AG09309 (cell line): ENCODE results near the gene SRPX2.

Experiments used
- DNase-seq: peaks from one replicate; pipeline ENCODE4 v3.0.0-alpha.2; 2010; ENCODE audit warnings: low read depth
- H3K4me3 ChIP-seq: 2 replicates; pipeline ENCODE4 v1.5.1; 2011; ENCODE audit warnings: mild to moderate bottlenecking, low read depth, low read length, moderate library complexity; ENCODE audit not compliant: control insufficient read depth
- CTCF ChIP-seq: IDR thresholded peaks from 2 replicates; pipeline ENCODE4 v1.5.1; 2011; ENCODE audit warnings: mild to moderate bottlenecking, low read depth, low read length, inconsistent platforms; ENCODE audit not compliant: insufficient read depth, control insufficient read depth; ENCODE audit errors: missing control alignments

Gene SRPX2

GRCh38 chrX:100659431-100660137 lies 15.6 kb downstream of the SRPX2 start:
- no peak for TF ChIP-seq CTCF
- no peak overlapping the region for H3K4me3 ChIP-seq
- DNase-seq = no peak

GRCh38 chrX:100662170-100662569 lies 18.2 kb downstream of the SRPX2 start:
- DNase-seq = no peak
- no peak for TF ChIP-seq CTCF
- no peak overlapping the region for H3K4me3 ChIP-seq

- TF ChIP-seq CTCF = no peak
- H3K4me3 ChIP-seq = no peak overlapping the region
- no peak for DNase-seq
Measured at GRCh38 chrX:100662796-100663195, 18.8 kb downstream of the SRPX2 start.

GRCh38 chrX:100663642-100664041 lies 19.6 kb downstream of the SRPX2 start:
- no peak for TF ChIP-seq CTCF
- DNase-seq = no peak
- no peak overlapping the region for H3K4me3 ChIP-seq

- DNase-seq = no peak
- TF ChIP-seq CTCF = no peak
- no peak overlapping the region for H3K4me3 ChIP-seq
Measured at GRCh38 chrX:100672966-100673365, 29.0 kb downstream of the SRPX2 start.

GRCh38 chrX:100673397-100673953 lies 29.5 kb downstream of the SRPX2 start:
- no peak overlapping the region for H3K4me3 ChIP-seq
- peak; percentile 33 for DNase-seq
- TF ChIP-seq CTCF = no peak

- no peak for TF ChIP-seq CTCF
- no peak for DNase-seq
- H3K4me3 ChIP-seq = no peak overlapping the region
Measured at GRCh38 chrX:100674705-100675104, 30.7 kb downstream of the SRPX2 start.
